SK-N-SH treated with all-trans-retinoic acid at 6 μM for 48 hours (cell line): ENCODE results near the gene FOXRED2.

Experiments used
- ARNTL ChIP-seq: fragments of 450-650 bp; formaldehyde crosslinking; IDR thresholded peaks from 2 replicates; pipeline ENCODE4 v1.5.0; 2020; ENCODE audit warnings: low read depth, mild to moderate bottlenecking, moderate library complexity, borderline replicate concordance
- BACH2 ChIP-seq: fragments of 250-450 bp; sonication (Bioruptor Pico); IDR thresholded peaks from 2 replicates; pipeline ENCODE4 v1.9.0; 2021; ENCODE audit warnings: mild to moderate bottlenecking, borderline replicate concordance
- TCF4 ChIP-seq: fragments of 250-450 bp; sonication (Bioruptor Pico); IDR thresholded peaks from 2 replicates; pipeline ENCODE4 v1.8.0; 2021; ENCODE audit warnings: mild to moderate bottlenecking, moderate library complexity, borderline replicate concordance
- ZC3H10 ChIP-seq: fragments of 250-450 bp; sonication (Bioruptor Pico); IDR thresholded peaks from 2 replicates; pipeline ENCODE4 v1.5.1; 2021; ENCODE audit warnings: mild to moderate bottlenecking, moderate library complexity
- ZFP30 ChIP-seq: fragments of 450-650 bp; formaldehyde crosslinking; IDR thresholded peaks from 2 replicates; pipeline ENCODE4 v1.5.0; 2022; ENCODE audit warnings: mild to moderate bottlenecking, moderate library complexity
- ZNF565 ChIP-seq: fragments of 450-650 bp; formaldehyde crosslinking; conservative IDR thresholded peaks from 2 replicates; pipeline ENCODE4 v1.5.0; 2020; ENCODE audit warnings: low read depth, mild to moderate bottlenecking, moderate library complexity
- ZNF70 ChIP-seq: fragments of 450-650 bp; formaldehyde crosslinking; IDR thresholded peaks from 2 replicates; pipeline ENCODE4 v1.5.0; 2020; ENCODE audit warnings: mild to moderate bottlenecking, moderate library complexity
- TF ChIP-seq, protein P1 (sequence below): fragments of 250-450 bp; sonication (Bioruptor Pico); IDR thresholded peaks from 2 replicates; pipeline ENCODE4 v1.8.0; 2020; ENCODE audit warnings: mild to moderate bottlenecking, moderate library complexity, borderline replicate concordance

GRCh38 chr22:36507518-36508010, 724 bp upstream of the FOXRED2 start:
- TF ChIP-seq ZNF70 (CRISPR knock-in tag) (no peak), ARNTL (CRISPR knock-in tag) (no peak), ZNF565 (CRISPR knock-in tag) (no peak), BACH2 (CRISPR knock-in tag) (no peak), ZC3H10 (no peak), ZFP30 (CRISPR knock-in tag) (no peak), TCF4 (CRISPR knock-in tag) (no peak)
- TF ChIP-seq, protein P1, sequence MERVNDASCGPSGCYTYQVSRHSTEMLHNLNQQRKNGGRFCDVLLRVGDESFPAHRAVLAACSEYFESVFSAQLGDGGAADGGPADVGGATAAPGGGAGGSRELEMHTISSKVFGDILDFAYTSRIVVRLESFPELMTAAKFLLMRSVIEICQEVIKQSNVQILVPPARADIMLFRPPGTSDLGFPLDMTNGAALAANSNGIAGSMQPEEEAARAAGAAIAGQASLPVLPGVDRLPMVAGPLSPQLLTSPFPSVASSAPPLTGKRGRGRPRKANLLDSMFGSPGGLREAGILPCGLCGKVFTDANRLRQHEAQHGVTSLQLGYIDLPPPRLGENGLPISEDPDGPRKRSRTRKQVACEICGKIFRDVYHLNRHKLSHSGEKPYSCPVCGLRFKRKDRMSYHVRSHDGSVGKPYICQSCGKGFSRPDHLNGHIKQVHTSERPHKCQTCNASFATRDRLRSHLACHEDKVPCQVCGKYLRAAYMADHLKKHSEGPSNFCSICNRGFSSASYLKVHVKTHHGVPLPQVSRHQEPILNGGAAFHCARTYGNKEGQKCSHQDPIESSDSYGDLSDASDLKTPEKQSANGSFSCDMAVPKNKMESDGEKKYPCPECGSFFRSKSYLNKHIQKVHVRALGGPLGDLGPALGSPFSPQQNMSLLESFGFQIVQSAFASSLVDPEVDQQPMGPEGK: no peak
